Measurements from ENCODE around the gene HPF1. TPM values are rescaled to one million over a fixed set of nuclear protein-coding genes. Genes with fewer than 3 reads are reported as not detected.

HPF1 gene
- total and polyA plus RNA-seq, 2 of the 13 experiments (the other 11 are each of a cell fraction or from before 2014, with no cell fraction given): 5.1 to 14.8 TPM

DNA sequence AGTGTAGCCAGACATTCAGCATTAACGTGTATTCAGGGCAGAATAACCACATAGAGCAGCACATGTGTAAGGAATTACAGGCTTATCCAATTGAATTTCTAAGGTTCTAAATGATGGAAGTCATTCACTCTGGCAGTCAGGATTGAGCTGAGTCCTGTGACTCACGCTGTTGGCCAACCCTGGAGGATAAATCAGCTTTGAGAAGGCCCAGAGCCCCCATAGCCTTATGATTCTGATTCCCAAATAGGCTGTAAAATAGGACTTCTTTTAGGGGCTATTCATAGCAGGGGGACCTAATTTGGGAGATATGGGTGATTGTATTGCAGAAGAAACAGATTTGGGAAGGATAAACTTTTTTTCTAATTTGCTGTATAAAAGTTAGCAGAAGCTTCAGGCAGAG, 8.1 kb upstream of the HPF1 start (continued):
- TF ChIP-seq SP1 (IDR thresholded peaks at IDR 0.05): no peak
- TF ChIP-seq SP1 (CRISPR knock-in tag; IDR thresholded peaks at IDR 0.05): no peak
- TF ChIP-seq ZSCAN30 (CRISPR knock-in tag; IDR thresholded peaks at IDR 0.05): no peak
- no peak for TF ChIP-seq ISX (CRISPR knock-in tag; conservative IDR thresholded peaks at IDR 0.05)
- TF ChIP-seq ONECUT2 (CRISPR knock-in tag; IDR thresholded peaks at IDR 0.05): no peak
- no peak for TF ChIP-seq RBAK (CRISPR knock-in tag; IDR thresholded peaks at IDR 0.05)
- TF ChIP-seq ZNF235 (CRISPR knock-in tag; IDR thresholded peaks at IDR 0.05; ENCODE audit: borderline replicate concordance): no peak
- TF ChIP-seq SRF (IDR thresholded peaks at IDR 0.05; ENCODE audit: low read depth, low read length): no peak
- TF ChIP-seq ZNF143 (CRISPR knock-in tag; IDR thresholded peaks at IDR 0.05): no peak
- TF ChIP-seq CCAR2 (optimal IDR thresholded peaks at IDR 0.05; ENCODE audit: low read depth, low read length): no peak
- no peak for TF ChIP-seq ZNF335 (CRISPR knock-in tag; IDR thresholded peaks at IDR 0.05)
- no peak for TF ChIP-seq TRAFD1 (CRISPR knock-in tag; IDR thresholded peaks at IDR 0.05; ENCODE audit: borderline replicate concordance)

GRCh38 chr4:169761846-169762245, 4.1 kb upstream of the HPF1 start:
- FAIRE-seq (no peak), ATAC-seq (no peak), DNase-seq (ENCODE audit: low spot score) (no peak)
- Histone ChIP-seq H3K36me3 (replicated peaks in 1 of 2; ENCODE audit: control insufficient read depth in 1 of 2, insufficient read depth in 2 of 2, low read length in 2 of 2) (no peaks in the 10 kb centered on the region), H2AFZ (ENCODE audit: low read length) (no peak overlapping the region), H3K27me3 (ENCODE audit: control insufficient read depth in 1 of 2, insufficient read depth in 2 of 2, low read length in 2 of 2) (no peaks in the 10 kb centered on the region; a peak in 1 of 5 replicates), H3K9ac (ENCODE audit: insufficient read depth, low read depth, low read length) (no peak overlapping the region), H3K27ac (ENCODE audit: extremely low read length, insufficient read depth, low read length) (no peak overlapping the region), H4K20me1 (ENCODE audit: insufficient read depth, low read length) (no peaks in the 10 kb centered on the region), H3K4me3 (replicated peaks in 1 of 3; ENCODE audit: insufficient read depth in 1 of 3, low read depth in 2 of 3, low read length in 3 of 3) (no peak overlapping the region), H3K79me2 (ENCODE audit: insufficient read depth, low read length) (no peaks in the 10 kb centered on the region), H3K4me1 (ENCODE audit: insufficient read depth, low read length) (peaks cover 10% of the 10 kb centered on the region), H3K4me2 (ENCODE audit: low read depth, low read length) (no peak overlapping the region), H3K9me3 (ENCODE audit: low read length) (no peaks in the 10 kb centered on the region)
- ChIA-PET POLR2A (no interaction called here), CTCF (ENCODE audit: low intra/inter-chr PET ratio, low total read pairs) (no interaction called here)
- WGBS (ENCODE audit: low lambda C conversion rate): 35% methylated on average over 4 of the region's 4 CpGs
- no TSS peak for BruUV-seq (replicated peaks)
- intact Hi-C loops (cut with micrococcal nuclease; ENCODE audit: unreplicated experiment): no loop called here
- in situ Hi-C loops (cut with HindIII; ENCODE audit: extremely low pct_ligation_motif_present, low pct_unique_long_range_greater_than_20kb): no loop called here
- TF ChIP-seq ZBTB33 (CRISPR knock-in tag; IDR thresholded peaks at IDR 0.05) (no peak), IKZF1 (IDR thresholded peaks at IDR 0.05) (no peak), ARNT (IDR thresholded peaks at IDR 0.05) (no peak), ZNF501 (CRISPR knock-in tag; IDR thresholded peaks at IDR 0.05) (no peak), FOXO1 (CRISPR knock-in tag; IDR thresholded peaks at IDR 0.05) (no peak), KLF6 (CRISPR knock-in tag; IDR thresholded peaks at IDR 0.05) (no peak), SSRP1 (CRISPR knock-in tag; IDR thresholded peaks at IDR 0.05) (no peak), ZNF367 (CRISPR knock-in tag; IDR thresholded peaks at IDR 0.05; ENCODE audit: borderline replicate concordance) (no peak)
- TF ChIP-seq, protein P1, sequence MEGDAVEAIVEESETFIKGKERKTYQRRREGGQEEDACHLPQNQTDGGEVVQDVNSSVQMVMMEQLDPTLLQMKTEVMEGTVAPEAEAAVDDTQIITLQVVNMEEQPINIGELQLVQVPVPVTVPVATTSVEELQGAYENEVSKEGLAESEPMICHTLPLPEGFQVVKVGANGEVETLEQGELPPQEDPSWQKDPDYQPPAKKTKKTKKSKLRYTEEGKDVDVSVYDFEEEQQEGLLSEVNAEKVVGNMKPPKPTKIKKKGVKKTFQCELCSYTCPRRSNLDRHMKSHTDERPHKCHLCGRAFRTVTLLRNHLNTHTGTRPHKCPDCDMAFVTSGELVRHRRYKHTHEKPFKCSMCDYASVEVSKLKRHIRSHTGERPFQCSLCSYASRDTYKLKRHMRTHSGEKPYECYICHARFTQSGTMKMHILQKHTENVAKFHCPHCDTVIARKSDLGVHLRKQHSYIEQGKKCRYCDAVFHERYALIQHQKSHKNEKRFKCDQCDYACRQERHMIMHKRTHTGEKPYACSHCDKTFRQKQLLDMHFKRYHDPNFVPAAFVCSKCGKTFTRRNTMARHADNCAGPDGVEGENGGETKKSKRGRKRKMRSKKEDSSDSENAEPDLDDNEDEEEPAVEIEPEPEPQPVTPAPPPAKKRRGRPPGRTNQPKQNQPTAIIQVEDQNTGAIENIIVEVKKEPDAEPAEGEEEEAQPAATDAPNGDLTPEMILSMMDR (CRISPR knock-in tag; IDR thresholded peaks at IDR 0.05): no peak
- TF ChIP-seq, protein P2, sequence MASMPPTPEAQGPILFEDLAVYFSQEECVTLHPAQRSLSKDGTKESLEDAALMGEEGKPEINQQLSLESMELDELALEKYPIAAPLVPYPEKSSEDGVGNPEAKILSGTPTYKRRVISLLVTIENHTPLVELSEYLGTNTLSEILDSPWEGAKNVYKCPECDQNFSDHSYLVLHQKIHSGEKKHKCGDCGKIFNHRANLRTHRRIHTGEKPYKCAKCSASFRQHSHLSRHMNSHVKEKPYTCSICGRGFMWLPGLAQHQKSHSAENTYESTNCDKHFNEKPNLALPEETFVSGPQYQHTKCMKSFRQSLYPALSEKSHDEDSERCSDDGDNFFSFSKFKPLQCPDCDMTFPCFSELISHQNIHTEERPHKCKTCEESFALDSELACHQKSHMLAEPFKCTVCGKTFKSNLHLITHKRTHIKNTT (CRISPR knock-in tag; IDR thresholded peaks at IDR 0.05): no peak

Data from HepG2 (cell line).